SU-DHL-6 (cell line): ENCODE results near the gene SNX8.

ENCODE experiments used
- H2AFZ ChIP-seq: fragments of 200-600 bp; sonication (generic); 2 replicates; pipeline ENCODE4 v1.6.1; 2014; ENCODE audit warnings: low read depth, mild to moderate bottlenecking, moderate library complexity, mixed read lengths, antibody characterized with exemption, low read length; ENCODE audit not compliant: severe bottlenecking
- H3F3A ChIP-seq: fragments of 200-600 bp; shearing (Covaris generic); 2 replicates; pipeline ENCODE4 v1.6.0; 2016; ENCODE audit warnings: antibody characterized with exemption, mild to moderate bottlenecking; ENCODE audit not compliant: insufficient read depth
- H3K27ac ChIP-seq: fragments of 200-600 bp; sonication (generic); 2 replicates; pipeline ENCODE4 v1.5.1; 2016; ENCODE audit warnings: low read depth, mild to moderate bottlenecking, low read length, moderate library complexity, mixed read lengths
- H3K27me3 ChIP-seq: fragments of 200-600 bp; sonication (generic), shearing (Covaris generic); 2 replicates; pipeline ENCODE4 v1.6.0; 2014; ENCODE audit warnings: mild to moderate bottlenecking, low read length
- H3K36me3 ChIP-seq: fragments of 200-600 bp; sonication (generic); 2 replicates; pipeline ENCODE4 v1.6.1; 2014; ENCODE audit warnings: mild to moderate bottlenecking, low read length, mixed read lengths
- H3K4me2 ChIP-seq: fragments of 300-600, 200-600 bp; shearing (Covaris generic), sonication (generic); 2 replicates; pipeline ENCODE4 v1.6.0; 2014; ENCODE audit warnings: low read length, low read depth, mild to moderate bottlenecking; ENCODE audit not compliant: poor library complexity, severe bottlenecking
- H3K4me3 ChIP-seq: fragments of 200-600 bp; sonication (generic); 2 replicates; pipeline ENCODE4 v1.5.1; 2014; ENCODE audit warnings: antibody characterized with exemption, low read length, mild to moderate bottlenecking, mixed read lengths; ENCODE audit not compliant: insufficient read depth, poor library complexity, severe bottlenecking
- H3K79me2 ChIP-seq: fragments of 200-600 bp; sonication (generic); 2 replicates; pipeline ENCODE4 v1.6.1; 2014; ENCODE audit warnings: mild to moderate bottlenecking, low read length, moderate library complexity; ENCODE audit not compliant: insufficient read depth
- H3K9ac ChIP-seq: fragments of 200-600 bp; sonication (generic); 2 replicates; pipeline ENCODE4 v1.7.0; 2014; ENCODE audit warnings: mild to moderate bottlenecking, low read length
- H3K9me2 ChIP-seq: fragments of 200-600 bp; sonication (generic); replicated peaks from 2 replicates; pipeline ENCODE4 v1.6.1; 2014; ENCODE audit warnings: low read length; ENCODE audit not compliant: insufficient read depth
- H3K9me3 ChIP-seq: fragments of 200-600 bp; sonication (generic); 2 replicates; pipeline ENCODE4 v1.6.1; 2014; ENCODE audit warnings: low read length, mixed read lengths; ENCODE audit not compliant: insufficient read depth
- H4K20me1 ChIP-seq: fragments of 200-600 bp; sonication (generic); 2 replicates; pipeline ENCODE4 v1.6.1; 2014; ENCODE audit warnings: low read depth, mild to moderate bottlenecking, antibody characterized with exemption, low read length, moderate library complexity, mixed read lengths
- CTCF ChIP-seq: fragments of 200-600 bp; sonication (generic); IDR thresholded peaks from one replicate; pipeline ENCODE4 v1.5.1; 2017; ENCODE audit warnings: antibody characterized with exemption, mild to moderate bottlenecking, low read length, moderate library complexity; ENCODE audit not compliant: insufficient read depth, poor library complexity, severe bottlenecking
- EZH2phosphoT487 ChIP-seq: fragments of 200-600 bp; sonication (generic), shearing (Covaris generic); conservative IDR thresholded peaks from 2 replicates; pipeline ENCODE4 v1.6.1; 2018; ENCODE audit warnings: mild to moderate bottlenecking, antibody characterized with exemption, low read length, moderate library complexity, mixed read lengths

SNX8 gene

GRCh38 chr7:2245883-2246675 lies 68.2 kb downstream of the SNX8 start:
- Histone ChIP-seq H2AFZ (no peak overlapping the region), H3K27me3 (no peaks in the 10 kb centered on the region), H3K9me2 (no peaks in the 10 kb centered on the region), H3K79me2 (peaks cover 28% of the 10 kb centered on the region), H4K20me1 (no peaks in the 10 kb centered on the region), H3K27ac (no peak overlapping the region), H3K9ac (no peak overlapping the region), H3K4me3 (no peak overlapping the region), H3F3A (no peaks in the 10 kb centered on the region), H3K9me3 (no peaks in the 10 kb centered on the region), H3K4me2 (no peak overlapping the region), H3K36me3 (no peaks in the 10 kb centered on the region)
- TF ChIP-seq CTCF (no peak), EZH2phosphoT487 (no peak)

- Histone ChIP-seq H3K9me2 (no peaks in the 10 kb centered on the region), H3K4me3 (no peak overlapping the region), H3K27ac (no peak overlapping the region), H3K9me3 (no peaks in the 10 kb centered on the region), H3K9ac (no peak overlapping the region), H3K27me3 (no peaks in the 10 kb centered on the region), H2AFZ (no peak overlapping the region), H3F3A (0 out of 2 replicates have a peak, but pooled peaks cover 5% of the 10 kb centered on the region), H3K4me2 (no peak overlapping the region), H4K20me1 (no peaks in the 10 kb centered on the region), H3K36me3 (no peaks in the 10 kb centered on the region), H3K79me2 (peaks cover 42% of the 10 kb centered on the region)
- TF ChIP-seq EZH2phosphoT487 (no peak), CTCF (no peak)
Observed at GRCh38 chr7:2244404-2244995, 69.7 kb downstream of the SNX8 start.

DNA sequence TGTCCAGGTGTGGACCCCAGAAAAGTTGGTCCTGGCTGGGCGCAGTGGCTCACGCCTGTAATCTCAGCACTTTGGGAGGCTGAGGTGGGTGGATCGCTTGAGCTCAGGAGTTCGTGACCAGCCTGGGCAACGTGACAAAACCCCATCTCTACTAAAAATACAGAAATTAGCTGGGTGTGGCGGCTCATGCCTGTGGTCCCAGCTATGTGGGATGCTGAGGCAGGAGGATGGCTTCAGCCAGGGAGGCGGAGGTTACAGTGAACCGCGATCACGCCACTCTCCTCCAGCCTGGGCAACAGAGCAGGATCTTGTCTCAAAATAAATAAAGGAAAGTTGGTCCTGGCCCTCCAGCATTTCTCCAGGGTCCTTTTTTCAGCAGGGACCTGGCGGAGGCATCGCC lies 70.8 kb downstream of the SNX8 start:
- no peak overlapping the region for H3K27ac ChIP-seq
- H3K9me2 ChIP-seq, result no peaks in the 10 kb centered on the region
- H4K20me1 ChIP-seq, result no peaks in the 10 kb centered on the region
- H3K4me3 ChIP-seq, result no peak overlapping the region
- TF ChIP-seq CTCF, result no peak
- no peak for TF ChIP-seq EZH2phosphoT487
- H3F3A ChIP-seq, result peaks cover 5% of the 10 kb centered on the region; the same call in 1 of the 2 replicates
- no peaks in the 10 kb centered on the region for H3K27me3 ChIP-seq
- H3K9ac ChIP-seq, result peak overlapping the region; percentile 100
- no peaks in the 10 kb centered on the region for H3K9me3 ChIP-seq
- H3K79me2 ChIP-seq, result peaks cover 42% of the 10 kb centered on the region
- H3K4me2 ChIP-seq, result peak overlapping the region; percentile 84
- H3K36me3 ChIP-seq, result no peaks in the 10 kb centered on the region
- no peak overlapping the region for H2AFZ ChIP-seq
